ENCODE results near the gene PGAM5. TPM values are rescaled to one million over a fixed set of nuclear protein-coding genes. Genes with fewer than 3 reads are reported as not detected.

Gene PGAM5
- total RNA-seq, 1 donor from 2014 or later = 25.4 TPM

GRCh38 chr12:132726386-132726785 lies 15.7 kb downstream of the PGAM5 start:
- Histone ChIP-seq H3K4me3 (no peak overlapping the region), H3K27me3 (no peaks in the 10 kb centered on the region), H3K9me3 (no peaks in the 10 kb centered on the region), H3K36me3 (peaks cover 91% of the 10 kb centered on the region), H3K27ac (no peak overlapping the region), H3K4me1 (no peaks in the 10 kb centered on the region)
- intact Hi-C loops (cut with DNase I) = no loop called here
- DNase-seq = no peak
- TF ChIP-seq CTCF (IDR thresholded peaks at IDR 0.05) = no peak
- no peak for ATAC-seq

- no peak overlapping the region for H3K27ac ChIP-seq
- H3K4me1 ChIP-seq = no peaks in the 10 kb centered on the region
- ATAC-seq (peak; percentile 12), DNase-seq (no peak)
- no peaks in the 10 kb centered on the region for H3K27me3 ChIP-seq
- no peaks in the 10 kb centered on the region for H3K9me3 ChIP-seq
- intact Hi-C loops (cut with DNase I) = no loop called here
- H3K36me3 ChIP-seq = peaks cover 91% of the 10 kb centered on the region
- TF ChIP-seq CTCF (IDR thresholded peaks at IDR 0.05) = no peak
- H3K4me3 ChIP-seq = no peak overlapping the region
Observed at GRCh38 chr12:132727091-132727794, 16.6 kb downstream of the PGAM5 start.

GRCh38 chr12:132728502-132728901 lies 17.9 kb downstream of the PGAM5 start:
- no peak overlapping the region for H3K27ac ChIP-seq
- no peak for TF ChIP-seq CTCF (IDR thresholded peaks at IDR 0.05)
- no peaks in the 10 kb centered on the region for H3K27me3 ChIP-seq
- peaks cover 83% of the 10 kb centered on the region for H3K36me3 ChIP-seq
- intact Hi-C loops (cut with DNase I) = no loop called here
- H3K4me1 ChIP-seq = no peaks in the 10 kb centered on the region
- ATAC-seq = no peak
- no peak for DNase-seq
- no peak overlapping the region for H3K4me3 ChIP-seq
- no peaks in the 10 kb centered on the region for H3K9me3 ChIP-seq

GRCh38 chr12:132729541-132730320 lies 19.1 kb downstream of the PGAM5 start:
- DNase-seq = no peak
- peaks cover 83% of the 10 kb centered on the region for H3K36me3 ChIP-seq
- no peaks in the 10 kb centered on the region for H3K27me3 ChIP-seq

GRCh38 chr12:132730353-132730752 lies 19.7 kb downstream of the PGAM5 start:
- no peak for TF ChIP-seq CTCF (IDR thresholded peaks at IDR 0.05)
- Histone ChIP-seq H3K4me3 (no peak overlapping the region), H3K27ac (no peak overlapping the region), H3K9me3 (no peaks in the 10 kb centered on the region), H3K4me1 (no peaks in the 10 kb centered on the region), H3K36me3 (peaks cover 83% of the 10 kb centered on the region), H3K27me3 (no peaks in the 10 kb centered on the region)
- intact Hi-C loops (cut with DNase I) = no loop called here
- DNase-seq (no peak), ATAC-seq (no peak)

More at GRCh38 chr12:132729541-132730320, 19.1 kb downstream of the PGAM5 start:
- TF ChIP-seq CTCF (IDR thresholded peaks at IDR 0.05) = no peak
- H3K4me3 ChIP-seq = no peak overlapping the region
- H3K4me1 ChIP-seq = no peaks in the 10 kb centered on the region
- intact Hi-C loops (cut with DNase I) = no loop called here
- H3K9me3 ChIP-seq = no peaks in the 10 kb centered on the region
- no peak overlapping the region for H3K27ac ChIP-seq
- ATAC-seq = no peak
